Hematopoietic multipotent progenitor cell treated with erythropoietin and hydrocortisone succinate and interleukin-3 and kit ligand, for 15 days (in vitro differentiated cells): Measurements from ENCODE around the gene HIF1AN.
"Not testable (repeated sequence)": the region's sequence is repeated elsewhere in the genome, so short reads cannot be mapped to it uniquely, and the experiment has no call there.

ENCODE experiments used
- DNase-seq: peaks from one replicate; pipeline ENCODE4 v3.0.0-alpha.2; 2015; ENCODE audit warnings: low spot score

HIF1AN gene

DNA sequence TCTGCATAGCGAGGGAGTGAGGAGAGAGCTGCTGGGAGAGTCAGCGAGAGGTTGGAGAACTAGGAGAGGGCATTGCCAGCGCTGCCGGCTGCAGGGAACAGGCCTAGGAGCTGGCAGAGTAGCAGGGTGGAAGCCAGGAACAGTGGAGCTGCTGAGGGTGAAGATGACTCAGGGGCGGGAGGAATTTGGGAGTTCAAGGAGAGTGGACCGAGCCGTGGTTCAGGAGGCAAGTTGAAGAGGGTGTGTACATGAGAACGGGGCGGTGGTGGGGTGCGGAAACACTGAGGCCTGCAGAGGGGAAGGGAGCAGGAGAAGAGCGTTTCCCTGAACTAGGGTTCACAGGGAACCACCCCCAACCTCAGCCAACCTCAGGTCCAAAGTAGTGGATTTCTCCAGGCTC lies 31.5 kb downstream of the HIF1AN start:
- DNase-seq = no peak

GRCh38 chr10:100567826-100568225 lies 32.1 kb downstream of the HIF1AN start:
- no peak for DNase-seq

DNA sequence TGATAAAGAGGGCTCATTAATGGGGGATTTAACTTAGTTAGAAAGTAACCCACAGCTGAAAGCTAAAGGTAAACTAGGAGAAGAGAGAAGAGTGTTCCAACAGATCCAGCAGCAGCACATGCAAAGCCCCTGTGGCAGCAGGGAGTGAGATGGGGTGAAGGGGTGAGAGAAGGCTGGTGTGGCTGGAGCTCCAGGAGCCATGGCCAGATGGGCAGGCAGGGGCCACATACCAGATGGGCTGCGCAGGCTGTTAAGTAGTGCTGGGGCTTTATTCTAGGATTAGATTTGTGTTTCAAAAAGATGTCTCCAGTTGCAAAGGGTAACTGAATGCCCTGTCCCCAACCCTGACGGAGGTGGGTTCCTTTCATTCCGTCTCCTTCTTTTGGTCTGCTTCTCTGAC lies 33.2 kb downstream of the HIF1AN start:
- no peak for DNase-seq

DNA sequence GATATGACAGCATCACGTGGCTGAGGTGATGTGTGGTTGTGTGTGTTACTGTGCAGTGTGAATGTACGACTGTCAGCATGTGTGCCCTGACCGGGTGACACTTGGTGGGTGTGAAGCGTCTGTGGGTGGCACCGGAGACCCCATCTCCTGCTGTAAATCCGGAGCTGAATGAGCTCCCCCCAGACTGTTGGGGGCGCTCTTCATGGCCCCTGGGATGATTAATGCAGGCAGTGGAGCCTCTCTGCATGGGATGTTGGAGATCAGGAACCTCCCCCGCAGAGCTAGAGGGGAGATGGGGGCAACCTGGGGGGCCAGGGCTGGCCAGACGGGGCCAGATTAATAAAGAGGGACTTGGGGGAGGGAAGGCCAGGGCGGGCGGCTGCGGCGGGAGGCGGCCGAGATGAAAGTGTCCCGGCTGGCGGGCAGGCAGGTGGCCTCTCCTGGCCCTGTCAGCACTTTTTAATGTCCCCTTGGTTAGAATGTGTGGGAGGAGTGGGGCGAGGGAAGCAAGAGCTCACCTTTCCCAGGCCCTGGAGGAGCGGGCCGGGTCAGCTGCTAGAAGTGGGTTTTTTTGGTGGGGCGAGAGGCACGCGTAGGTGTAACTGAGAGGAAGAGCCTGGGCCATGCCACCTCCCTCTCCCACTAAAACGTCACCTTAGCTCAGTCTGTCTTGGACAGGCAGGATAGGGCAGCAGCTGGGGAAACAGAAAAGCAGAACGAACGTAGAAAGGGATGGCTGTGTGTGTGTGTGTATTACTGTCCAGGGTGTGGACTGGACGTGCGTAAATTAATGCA lies 34.1 kb downstream of the HIF1AN start:
- DNase-seq = no peak

DNA sequence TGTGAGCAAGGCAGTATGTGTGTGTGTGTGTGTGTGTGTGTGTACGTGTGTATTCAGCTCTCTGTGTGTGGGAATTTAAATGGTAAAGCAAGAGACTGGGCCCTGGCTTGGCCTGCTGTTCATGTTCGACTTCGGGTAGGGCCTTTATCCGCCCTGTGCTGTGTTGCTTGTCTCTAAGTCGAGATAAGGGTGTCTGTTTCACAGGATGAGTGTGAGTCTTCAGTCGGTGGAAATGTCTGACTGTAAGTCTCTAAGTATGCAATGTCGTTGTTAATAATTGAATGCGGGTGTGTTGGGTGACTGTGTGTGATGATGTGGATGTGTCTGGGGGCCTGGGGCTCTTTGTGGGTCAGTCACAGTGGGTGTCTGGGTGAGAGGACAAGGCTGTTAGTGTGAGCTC lies 34.8 kb downstream of the HIF1AN start:
- no peak for DNase-seq

DNA sequence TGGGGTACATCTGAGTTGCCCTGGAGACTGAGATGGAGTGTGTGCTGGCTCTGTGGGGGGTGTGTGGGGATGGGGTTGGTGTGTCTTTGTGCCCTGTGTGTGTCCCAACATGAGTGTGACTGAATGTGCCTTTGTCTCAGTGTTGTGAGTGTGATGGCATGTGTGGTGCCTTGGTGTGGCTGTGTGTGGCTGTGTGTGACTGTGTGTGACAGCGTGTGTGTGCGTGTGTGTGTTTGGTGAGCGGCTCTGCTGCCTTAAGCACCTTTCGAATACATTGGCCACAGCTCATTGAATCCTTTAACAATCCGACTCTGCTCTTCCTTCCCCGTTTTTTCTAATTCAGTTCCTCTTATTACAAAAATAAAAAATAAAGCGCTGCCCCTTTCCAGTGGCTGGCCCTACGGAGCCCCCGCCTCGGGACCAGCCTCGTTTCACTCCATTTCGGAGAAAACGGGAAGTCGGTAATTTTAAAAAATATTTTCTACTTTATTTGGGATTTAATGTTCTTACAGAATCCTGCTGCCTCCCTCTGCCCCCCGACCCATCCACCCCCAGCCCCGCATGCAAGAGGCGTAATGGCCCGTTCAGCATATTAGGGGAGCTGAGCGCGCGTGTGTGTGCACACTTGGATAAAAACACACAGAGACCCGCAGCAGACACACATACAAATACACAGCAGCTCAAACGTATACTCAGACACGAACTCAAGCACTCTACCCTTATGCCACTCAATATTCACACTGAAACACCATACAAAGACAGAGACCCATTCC lies 35.5 kb downstream of the HIF1AN start:
- no peak for DNase-seq

- DNase-seq = not testable (repeated sequence)
These were observed 39.4 kb downstream of the HIF1AN start for GRCh38 chr10:100575146-100575545.

DNA sequence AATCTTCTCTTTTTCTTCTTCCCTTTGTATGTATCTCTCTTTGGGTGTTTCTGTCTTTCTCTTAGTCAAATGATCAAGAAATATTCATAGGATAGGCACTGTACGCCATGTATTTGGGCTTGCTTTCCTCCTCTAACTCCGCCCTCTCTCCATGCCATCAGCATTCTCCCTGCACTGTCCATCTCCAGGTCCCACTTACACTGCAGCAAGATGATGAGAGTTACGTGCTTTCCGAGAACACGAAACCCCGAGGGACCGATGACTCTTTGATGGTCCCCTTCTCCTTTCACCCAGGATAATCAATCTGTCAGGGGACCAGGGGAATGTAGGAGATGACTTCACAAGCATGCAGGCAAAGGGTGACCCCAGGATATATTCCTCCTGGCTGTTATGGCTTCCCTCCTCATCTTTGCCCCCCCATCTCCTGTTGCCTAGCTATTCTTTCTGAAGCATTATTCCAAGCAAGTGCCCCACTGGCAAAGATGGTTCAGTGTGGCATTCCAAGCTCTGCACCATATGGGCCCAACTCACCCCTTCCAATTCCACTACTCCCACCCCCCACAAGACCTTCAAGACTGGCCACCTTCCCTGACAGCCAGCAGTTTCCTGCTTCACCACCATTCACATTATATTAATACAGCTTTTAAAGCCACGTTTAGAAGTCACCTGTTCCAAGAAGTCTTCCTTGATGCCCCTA lies 40.0 kb downstream of the HIF1AN start:
- DNase-seq = no peak

DNA sequence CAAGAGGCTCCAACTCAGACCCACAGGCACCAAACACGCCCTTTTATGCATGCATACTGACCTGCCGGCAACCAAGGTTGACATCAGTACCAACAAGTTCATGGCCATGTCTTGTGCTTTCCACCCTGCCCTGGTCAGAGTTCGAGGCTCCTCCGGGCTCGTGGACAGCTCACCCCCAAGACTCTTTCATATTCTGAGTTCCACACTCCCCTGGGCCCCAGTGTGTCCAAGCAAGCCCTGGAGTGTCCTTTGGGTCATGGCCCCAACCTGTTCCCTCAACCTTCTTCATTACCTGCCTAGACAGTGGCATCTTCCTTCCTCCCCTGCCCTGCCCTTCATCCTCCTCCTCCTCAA lies 40.5 kb downstream of the HIF1AN start:
- DNase-seq = no peak

DNA sequence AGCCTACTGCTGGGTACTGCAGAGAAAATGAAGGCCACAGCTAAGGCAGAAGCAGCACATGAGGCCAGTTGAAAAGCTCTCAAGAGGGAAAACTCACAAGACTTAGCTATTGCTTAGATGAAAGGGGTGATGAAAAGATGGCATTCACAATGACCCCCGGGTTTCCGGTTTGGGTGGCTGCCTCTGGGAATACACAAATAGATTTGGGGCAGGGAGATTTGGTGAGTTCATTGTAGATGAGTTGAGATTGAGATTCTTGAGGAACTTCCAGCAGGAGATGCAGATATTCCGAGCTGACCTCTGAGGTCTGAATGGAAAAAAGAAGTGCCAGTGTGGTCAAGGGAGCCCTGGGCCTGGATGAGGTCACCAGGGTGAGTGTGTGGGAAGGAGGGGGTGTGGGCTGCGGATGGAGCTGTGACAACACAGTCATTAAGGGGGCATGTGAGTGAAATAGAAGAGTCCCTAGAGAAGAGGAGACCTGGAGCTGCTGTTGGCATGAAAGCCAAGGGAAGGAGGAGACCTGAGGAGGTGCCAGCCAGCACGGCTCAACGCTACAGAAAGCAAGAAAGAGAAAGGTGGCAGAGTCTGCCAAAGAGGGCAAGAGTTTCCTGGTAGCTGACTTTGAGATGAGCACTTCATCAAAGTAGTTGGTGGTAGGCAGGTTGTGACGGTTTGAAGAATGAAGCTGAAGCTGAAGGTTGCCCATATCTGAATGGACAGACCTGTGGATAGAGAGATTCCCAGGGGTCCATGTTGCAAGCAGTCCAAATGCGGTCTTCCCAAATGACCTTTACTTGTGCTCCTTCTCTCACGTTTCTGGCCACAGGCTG lies 43.7 kb downstream of the HIF1AN start:
- DNase-seq = no peak

GRCh38 chr10:100586959-100587358 lies 51.2 kb downstream of the HIF1AN start:
- no peak for DNase-seq

DNA sequence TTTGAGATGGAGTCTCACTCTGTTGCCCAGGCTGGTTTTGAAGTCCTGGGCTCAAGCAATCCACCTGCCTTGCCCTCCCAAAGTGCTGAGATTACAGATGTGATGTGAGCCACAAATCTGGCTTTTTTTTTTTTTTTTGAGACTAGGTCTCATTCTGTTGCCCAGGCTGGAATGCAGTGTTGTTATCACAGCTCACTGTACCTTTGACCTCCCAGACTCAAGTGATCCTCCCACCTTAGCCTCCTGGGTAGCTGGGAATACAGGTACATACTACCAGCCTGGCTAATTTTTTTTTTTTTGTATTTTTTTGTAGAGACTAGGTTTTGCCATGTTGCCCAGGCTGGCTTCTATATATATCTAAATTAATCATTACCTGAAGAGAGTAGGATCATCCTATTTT lies 62.4 kb downstream of the HIF1AN start:
- no peak for DNase-seq

DNA sequence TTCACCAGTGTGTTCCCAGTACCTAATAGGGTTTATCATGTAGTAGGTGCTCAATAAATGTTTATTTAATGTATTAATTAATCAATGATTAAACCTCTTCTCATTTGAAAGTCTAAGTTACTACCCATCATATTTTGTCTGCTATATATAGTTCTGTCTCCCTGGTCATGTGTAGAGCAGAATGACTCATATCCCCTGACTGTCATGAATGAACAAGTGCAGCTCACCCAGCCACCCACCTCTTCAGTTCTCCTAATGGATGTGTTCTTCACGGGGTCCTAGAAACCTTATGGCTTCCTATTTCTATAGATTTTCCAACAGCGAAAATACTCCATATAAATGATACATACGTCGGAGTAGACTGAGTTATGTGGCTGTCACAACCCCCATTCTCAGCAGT lies 64.5 kb downstream of the HIF1AN start:
- DNase-seq = no peak

GRCh38 chr10:100607439-100607838 lies 71.7 kb downstream of the HIF1AN start:
- no peak for DNase-seq
